Measurements from ENCODE around the gene SMIM41.

GRCh38 chr12:52050116-52050757, 29.3 kb upstream of the SMIM41 start:
- TF ChIP-seq HNF4A (conservative IDR thresholded peaks at IDR 0.05) (no peak), CTCF (IDR thresholded peaks at IDR 0.05; ENCODE audit: low read depth, low read length, missing input control) (no peak), JUND (IDR thresholded peaks at IDR 0.05) (no peak), RAD21 (IDR thresholded peaks at IDR 0.05) (no peak)
